Measurements from ENCODE around the gene C2orf76. TPM values are rescaled to one million over a fixed set of nuclear protein-coding genes. Genes with fewer than 3 reads are reported as not detected.

Gene C2orf76
- total and polyA plus RNA-seq, 2 experiments from 2014 or later = 5.8 to 21.6 TPM

GRCh38 chr2:119254601-119255080 lies 112.0 kb downstream of the C2orf76 start:
- peaks cover 11% of the 10 kb centered on the region for H3K27me3 Mint-ChIP-seq (ENCODE audit: insufficient read depth, low read depth, poor library complexity)
- Histone ChIP-seq H3K9me2 (ENCODE audit: insufficient read depth) (no peaks in the 10 kb centered on the region), H3F3A (replicated peaks; ENCODE audit: low read depth) (peaks cover 6% of the 10 kb centered on the region; the same call in 1 of the 2 replicates), H3K4me3 (no peak overlapping the region), H3K4me2 (peak overlapping the region; percentile 55), H3K4me1 (ENCODE audit: insufficient read depth) (peaks cover 42% of the 10 kb centered on the region), H3K27ac (ENCODE audit: low read depth) (no peak overlapping the region), H3K79me2 (replicated peaks; ENCODE audit: insufficient read depth) (no peaks in the 10 kb centered on the region), H4K20me1 (replicated peaks; ENCODE audit: insufficient read depth) (no peaks in the 10 kb centered on the region), H2AFZ (no peak overlapping the region), H3K36me3 (ENCODE audit: insufficient read depth) (0 out of 2 replicates have a peak, but pooled peaks cover 5% of the 10 kb centered on the region), H3K27me3 (ENCODE audit: insufficient read depth) (no peaks in the 10 kb centered on the region)
- ATAC-seq = no peak
- no peaks in the 10 kb centered on the region for H3K9me3 Mint-ChIP-seq
- peaks cover 57% of the 10 kb centered on the region for H3K4me1 Mint-ChIP-seq
- no peak for DNase-seq (ENCODE audit: low spot score)
- peaks cover 32% of the 10 kb centered on the region for H3K36me3 Mint-ChIP-seq (ENCODE audit: low read depth)
- H3K27ac Mint-ChIP-seq = peak overlapping the region; percentile 72
- H3K4me3 Mint-ChIP-seq = no peak overlapping the region
- TF ChIP-seq EZH2phosphoT487 (IDR thresholded peaks at IDR 0.05; ENCODE audit: unreplicated experiment) (no peak), CREB1 (CRISPR knock-in tag; IDR thresholded peaks at IDR 0.05; ENCODE audit: low read depth) (no peak), ETS1 (IDR thresholded peaks at IDR 0.05) (no peak), CTCF (conservative IDR thresholded peaks at IDR 0.05; ENCODE audit: low read depth in 2 of 2) (no peak), NANOG (IDR thresholded peaks at IDR 0.05; ENCODE audit: borderline replicate concordance) (no peak), STAT1 (IDR thresholded peaks at IDR 0.05; ENCODE audit: unreplicated experiment) (no peak)

GRCh38 chr2:119253760-119254600 lies 112.7 kb downstream of the C2orf76 start:
- Histone ChIP-seq H3K79me2 (replicated peaks; ENCODE audit: insufficient read depth) (no peaks in the 10 kb centered on the region), H2AFZ (no peak overlapping the region), H3K27ac (ENCODE audit: low read depth) (no peak overlapping the region), H3K4me3 (no peak overlapping the region), H3K4me2 (no peak overlapping the region), H4K20me1 (replicated peaks; ENCODE audit: insufficient read depth) (no peaks in the 10 kb centered on the region), H3K27me3 (ENCODE audit: insufficient read depth) (no peaks in the 10 kb centered on the region), H3K9me2 (ENCODE audit: insufficient read depth) (no peaks in the 10 kb centered on the region), H3K36me3 (ENCODE audit: insufficient read depth) (0 out of 2 replicates have a peak, but pooled peaks cover 5% of the 10 kb centered on the region), H3K4me1 (ENCODE audit: insufficient read depth) (peaks cover 36% of the 10 kb centered on the region), H3F3A (replicated peaks; ENCODE audit: low read depth) (peaks cover 6% of the 10 kb centered on the region; the same call in 1 of the 2 replicates)
- peaks cover 11% of the 10 kb centered on the region for H3K27me3 Mint-ChIP-seq (ENCODE audit: insufficient read depth, low read depth, poor library complexity)
- H3K27ac Mint-ChIP-seq = peak overlapping the region; percentile 72
- ATAC-seq (no peak), DNase-seq (ENCODE audit: low spot score) (no peak)
- peaks cover 33% of the 10 kb centered on the region for H3K36me3 Mint-ChIP-seq (ENCODE audit: low read depth)
- H3K4me3 Mint-ChIP-seq = no peak overlapping the region
- H3K9me3 Mint-ChIP-seq = no peaks in the 10 kb centered on the region
- H3K4me1 Mint-ChIP-seq = peaks cover 50% of the 10 kb centered on the region
- TF ChIP-seq ZNF114 (CRISPR knock-in tag; IDR thresholded peaks at IDR 0.05) (no peak), EZH2phosphoT487 (IDR thresholded peaks at IDR 0.05; ENCODE audit: unreplicated experiment) (no peak), STAT1 (IDR thresholded peaks at IDR 0.05; ENCODE audit: unreplicated experiment) (no peak), EZH2 (IDR thresholded peaks at IDR 0.05; ENCODE audit: low read depth, unreplicated experiment) (no peak), REST (IDR thresholded peaks at IDR 0.05; ENCODE audit: unreplicated experiment) (no peak)

Data from GM23338 (cell line).